T47D (cell line): ENCODE data around the gene KAT6B.

Experiments
- DNase-seq, 2 experiments: peaks; one replicate each; pipeline versions ENCODE4 v3.0.0 to v3.0.0-alpha.2; 2011 to 2012; ENCODE audit warnings: low read depth in 1 of 2, low spot score in 1 of 2
- JUND ChIP-seq: IDR thresholded peaks from 2 replicates; pipeline ENCODE4 v1.6.1; 2012; ENCODE audit warnings: low read depth
- in situ Hi-C: cut with HindIII; loops from 2 replicates; pipeline ENCODE4 v1.10.0; 2016; ENCODE audit warnings: low sequenced_read_pairs, low pct_unique_long_range_greater_than_20kb

The KAT6B gene

DNA sequence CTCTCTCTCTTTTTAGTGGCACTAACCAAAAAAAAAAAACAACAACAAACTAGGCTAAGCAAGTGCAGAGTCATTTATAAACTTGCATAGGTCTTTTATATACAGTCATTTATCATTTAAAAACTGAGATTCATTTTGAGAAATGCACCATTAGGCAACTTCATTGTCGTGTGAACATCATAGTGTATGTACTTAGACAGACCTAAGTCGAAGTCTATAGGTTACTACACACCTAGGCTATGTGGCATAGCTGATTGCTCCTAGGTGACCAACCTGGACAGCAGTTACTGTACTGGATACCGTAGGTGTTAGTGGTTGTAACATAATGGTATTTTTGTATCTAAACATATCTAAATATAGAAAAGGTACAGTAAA lies 175.9 kb downstream of the KAT6B start:
- in situ Hi-C loops = no loop called here
- no peak for DNase-seq
- no peak for TF ChIP-seq JUND

DNA sequence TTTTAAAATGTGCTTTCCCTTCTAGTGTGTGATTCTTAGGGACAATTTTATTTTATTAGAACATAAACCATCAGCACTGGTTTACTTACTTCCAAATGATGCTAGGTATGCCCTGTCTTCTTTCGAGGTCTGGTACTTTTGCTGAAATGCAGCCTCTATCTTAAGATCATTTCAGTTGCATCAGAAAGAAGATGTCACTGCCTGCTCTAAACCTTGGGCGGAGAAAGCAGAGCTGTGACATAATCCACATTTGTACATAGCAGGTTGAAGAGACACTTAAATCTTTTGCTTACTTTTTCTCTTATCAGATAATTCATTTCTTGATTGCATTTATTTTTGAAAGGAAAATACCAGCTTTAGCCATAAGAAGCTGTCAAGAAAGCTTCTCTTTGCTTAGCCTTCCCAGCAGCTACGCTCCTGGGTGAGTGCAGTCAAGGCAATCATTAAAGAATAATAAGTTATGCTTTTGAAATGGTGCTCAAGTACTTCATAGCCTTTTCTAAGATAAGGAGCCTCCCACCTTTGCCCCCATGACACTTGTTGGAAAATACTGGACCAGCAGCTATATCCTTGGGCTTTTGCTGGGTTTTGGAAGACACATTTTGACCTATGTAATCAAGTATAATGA lies 176.7 kb downstream of the KAT6B start:
- DNase-seq = no peak
- no peak for TF ChIP-seq JUND
- in situ Hi-C loops = no loop called here

DNA sequence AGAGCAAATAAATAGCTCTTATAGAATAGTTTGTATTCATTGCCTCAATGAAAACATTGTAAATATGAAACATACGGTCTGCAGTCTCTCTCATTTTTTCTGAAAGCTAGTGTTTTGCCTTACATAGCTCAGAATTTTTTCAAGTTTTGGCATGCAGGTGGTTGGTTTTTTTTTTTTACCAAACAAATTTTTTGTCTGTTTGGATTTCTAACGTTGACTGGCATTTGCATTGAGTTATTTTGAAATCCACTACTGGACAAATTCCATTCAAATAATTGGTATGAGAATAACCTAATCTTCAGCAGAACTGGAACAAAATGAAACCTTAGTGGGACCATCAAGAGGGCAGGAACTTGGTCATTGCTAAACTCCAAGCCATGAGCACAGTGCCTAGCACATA lies 177.5 kb downstream of the KAT6B start:
- DNase-seq = no peak
- in situ Hi-C loops = no loop called here
- no peak for TF ChIP-seq JUND

DNA sequence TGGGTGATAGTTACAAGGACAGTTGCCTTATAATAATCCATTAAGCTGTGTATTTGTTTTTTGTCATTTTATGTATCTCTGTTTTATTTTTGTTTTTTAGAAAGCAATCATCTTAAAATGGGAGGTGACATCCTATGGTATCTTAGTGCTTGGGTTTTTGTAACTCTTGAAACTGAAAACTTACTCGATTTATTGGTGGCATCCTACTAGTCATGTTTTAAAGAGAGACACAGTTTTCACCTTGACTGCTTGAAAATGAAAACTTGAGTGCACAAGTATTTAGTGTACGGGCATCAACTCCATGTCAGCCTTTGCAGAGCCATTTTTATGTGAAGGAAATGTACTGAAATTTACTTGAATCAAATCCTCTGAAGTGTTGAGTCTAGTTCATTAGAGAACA lies 181.2 kb downstream of the KAT6B start:
- no peak for DNase-seq
- TF ChIP-seq JUND = no peak
- in situ Hi-C loops = no loop called here

DNA sequence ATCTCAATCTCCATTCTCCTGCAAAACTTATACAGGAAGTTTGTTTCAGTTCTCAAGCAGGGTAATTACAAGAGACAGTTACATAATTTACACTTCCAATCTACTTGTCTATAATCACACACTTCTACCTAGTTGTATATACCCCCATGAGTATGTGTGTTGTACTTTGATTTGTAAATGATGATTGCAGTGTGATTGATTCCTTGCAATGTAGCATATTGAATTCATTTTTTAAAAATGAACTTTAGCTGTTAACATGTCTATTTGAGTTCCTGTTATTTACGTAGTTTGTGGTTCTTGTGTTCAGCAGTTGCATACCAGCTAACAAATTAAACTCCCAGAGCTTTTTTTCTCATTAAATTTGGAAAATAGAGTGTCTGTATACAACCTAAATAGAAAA lies 182.6 kb downstream of the KAT6B start:
- in situ Hi-C loops = no loop called here
- no peak for TF ChIP-seq JUND
- no peak for DNase-seq

DNA sequence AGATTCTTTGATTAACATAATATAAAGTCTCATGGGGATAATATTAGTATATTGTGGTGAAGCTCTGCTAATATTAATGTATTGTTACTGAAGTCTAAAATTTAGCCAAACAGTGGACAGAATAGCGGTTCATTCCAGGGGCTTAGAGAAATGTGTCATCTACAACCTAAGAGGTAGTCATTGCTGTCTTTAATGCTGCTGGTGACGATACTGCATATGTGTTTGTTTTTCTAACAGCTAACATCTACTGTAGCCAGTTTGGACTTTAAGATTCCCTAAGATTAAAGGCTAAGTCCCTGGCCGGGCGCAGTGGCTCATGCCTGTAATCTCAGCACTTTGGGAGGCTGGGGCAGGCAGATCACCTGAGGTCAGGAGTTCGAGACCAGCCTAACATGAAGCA lies 183.0 kb downstream of the KAT6B start:
- no peak for DNase-seq
- in situ Hi-C loops = no loop called here
- TF ChIP-seq JUND = no peak

DNA sequence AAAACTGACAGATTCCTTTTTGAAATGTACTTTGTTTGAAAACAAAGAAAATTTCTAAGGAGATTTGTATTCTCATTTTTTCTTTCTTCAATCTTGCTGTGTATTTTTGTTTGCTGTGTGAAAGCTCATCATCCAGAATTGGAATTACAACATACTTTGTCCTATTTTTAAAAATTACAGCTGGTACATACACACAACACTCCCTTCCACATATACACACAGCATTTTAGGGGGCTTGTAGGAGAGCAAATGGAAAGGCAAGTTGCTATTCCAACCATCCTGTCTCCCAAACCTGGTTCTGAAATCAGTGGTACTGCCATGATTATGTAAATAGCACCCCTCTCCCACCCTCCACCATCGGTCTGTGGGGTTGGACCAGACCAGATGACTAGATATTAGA lies 184.0 kb downstream of the KAT6B start:
- in situ Hi-C loops = no loop called here

DNA sequence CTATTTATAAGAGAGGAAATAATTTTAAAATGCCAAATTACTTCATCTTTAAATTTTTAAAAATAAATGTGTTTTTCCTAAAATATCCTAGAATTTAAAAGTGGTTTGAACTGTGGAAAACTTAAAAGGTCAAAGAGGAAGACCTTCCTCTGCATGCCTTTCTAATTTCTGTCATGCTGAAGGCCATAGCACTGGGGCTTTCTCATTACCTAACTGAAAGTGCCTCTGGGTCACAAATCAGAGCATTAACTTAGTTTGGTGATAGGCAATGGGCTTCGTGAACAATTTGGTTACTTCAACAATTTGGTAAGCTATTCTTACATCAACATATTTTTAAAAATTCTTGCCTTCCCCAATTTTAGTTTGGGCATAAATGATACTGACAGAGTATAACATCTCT lies 184.8 kb downstream of the KAT6B start:
- in situ Hi-C loops = no loop called here
- DNase-seq = no peak
- no peak for TF ChIP-seq JUND

More for the DNA sequence above, 184.0 kb downstream of the KAT6B start:
- no peak for TF ChIP-seq JUND
- DNase-seq = no peak

DNA sequence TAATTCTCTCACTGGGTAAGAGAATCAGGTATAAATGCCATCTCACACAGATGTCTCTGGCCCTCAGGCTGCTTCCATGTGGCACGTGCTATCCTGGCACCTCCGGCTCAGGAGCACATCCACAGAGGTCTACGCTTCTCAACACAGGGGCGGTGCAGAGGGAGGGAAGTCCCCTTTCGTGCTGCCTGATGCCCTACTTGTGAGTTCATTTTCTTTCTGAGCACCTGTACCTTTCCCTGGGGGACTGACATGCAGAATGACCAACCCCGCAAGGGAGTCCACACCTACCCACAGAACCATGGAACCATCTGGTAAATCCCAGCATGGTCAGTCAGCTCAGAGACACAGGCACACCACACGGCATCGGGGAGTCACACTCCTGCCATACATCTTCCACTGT lies 186.1 kb downstream of the KAT6B start:
- no peak for DNase-seq
- no peak for TF ChIP-seq JUND
- in situ Hi-C loops = no loop called here

DNA sequence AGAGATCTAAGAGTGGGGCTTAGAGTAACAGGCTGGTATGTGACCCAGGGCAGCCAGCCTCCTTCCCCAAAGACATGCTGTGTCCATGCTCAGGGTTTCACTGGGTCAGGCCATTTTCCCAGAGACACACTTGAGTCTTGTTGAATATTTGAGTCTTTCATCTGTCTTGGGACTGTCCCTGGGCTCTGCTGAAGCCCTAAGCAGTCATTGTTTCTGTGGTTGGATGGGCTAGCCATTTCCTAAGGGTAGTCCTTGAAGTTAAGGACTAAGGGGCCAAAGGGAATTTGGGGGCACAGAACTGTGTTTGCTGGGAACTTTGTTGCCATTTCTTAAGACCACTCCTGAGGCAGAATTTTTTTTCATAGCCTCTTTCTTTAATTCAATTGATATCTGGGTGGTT lies 186.6 kb downstream of the KAT6B start:
- DNase-seq = no peak
- TF ChIP-seq JUND = no peak
- in situ Hi-C loops = no loop called here

DNA sequence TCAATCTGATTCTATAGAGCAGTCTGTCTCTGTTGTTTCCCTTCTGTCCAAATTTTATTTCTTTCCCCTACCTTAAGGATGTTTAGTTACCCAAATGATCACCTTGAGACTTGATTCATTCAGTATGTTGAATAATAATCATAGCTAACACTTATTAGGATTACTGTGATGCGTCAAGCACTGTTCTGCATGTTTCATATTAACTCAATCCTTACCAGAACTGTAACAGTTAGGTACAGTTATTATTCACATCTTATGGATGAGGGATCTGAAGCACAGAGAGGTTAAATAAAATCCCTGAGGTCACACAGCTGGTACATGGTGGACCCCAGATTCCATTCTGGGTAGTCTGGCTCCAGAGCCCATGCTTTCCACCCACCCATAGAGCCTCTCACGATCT lies 187.1 kb downstream of the KAT6B start:
- in situ Hi-C loops = no loop called here
- no peak for TF ChIP-seq JUND

DNA sequence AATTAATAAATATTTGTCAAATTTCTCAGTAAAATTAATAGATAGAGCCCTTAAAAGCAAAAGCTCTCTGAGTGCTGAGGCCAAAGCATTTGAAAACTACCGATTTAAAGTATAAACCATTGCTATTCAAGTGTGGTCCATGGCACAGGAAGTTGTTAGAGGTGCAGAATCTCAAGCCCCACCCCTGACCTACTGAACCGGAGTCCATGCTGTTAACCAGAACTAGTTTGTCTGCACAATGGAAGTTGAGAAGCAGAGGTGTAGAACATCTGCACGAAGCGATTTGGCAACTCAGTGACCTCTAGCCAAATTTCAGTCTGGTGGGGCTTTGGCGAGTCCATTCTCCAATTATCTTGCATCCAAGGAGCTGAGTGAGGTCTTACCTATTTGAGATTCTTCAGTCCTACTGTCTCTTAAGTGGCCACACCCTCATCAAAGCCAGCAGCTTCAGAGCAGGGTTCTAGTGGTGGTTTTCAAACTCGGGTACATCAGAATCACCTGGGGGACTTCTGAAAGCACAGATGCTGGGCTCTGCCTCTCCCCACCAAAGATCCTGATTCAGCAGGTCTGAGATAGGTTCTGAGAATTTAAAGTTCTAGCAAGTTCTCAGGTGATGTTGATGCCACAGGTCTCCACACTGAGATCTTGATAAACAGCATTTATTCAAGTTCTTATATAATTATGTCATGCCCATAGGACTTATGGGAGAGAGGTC lies 188.3 kb downstream of the KAT6B start:
- in situ Hi-C loops = no loop called here
- DNase-seq = no peak
- no peak for TF ChIP-seq JUND

More for the DNA sequence above, 187.1 kb downstream of the KAT6B start:
- DNase-seq = no peak

DNA sequence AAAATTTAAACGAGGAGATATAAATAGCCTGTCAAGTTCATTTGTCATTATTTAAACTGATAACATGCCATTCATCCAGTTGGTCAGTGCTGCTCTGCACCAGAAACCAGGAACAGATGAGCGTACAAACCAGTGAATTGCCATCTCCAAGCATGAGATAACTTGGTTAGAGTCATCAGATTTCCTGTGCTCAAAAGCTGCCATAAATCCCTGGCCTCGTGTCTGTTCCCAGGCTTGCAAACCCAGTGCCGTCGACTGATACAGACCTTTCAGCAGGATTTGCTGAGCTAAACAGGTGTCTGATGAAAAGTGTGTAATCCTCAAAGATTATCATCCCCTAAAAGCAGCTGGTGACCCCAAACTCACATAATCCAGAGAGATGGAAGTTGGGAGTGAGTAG lies 189.0 kb downstream of the KAT6B start:
- no peak for DNase-seq
- in situ Hi-C loops = no loop called here
- no peak for TF ChIP-seq JUND

DNA sequence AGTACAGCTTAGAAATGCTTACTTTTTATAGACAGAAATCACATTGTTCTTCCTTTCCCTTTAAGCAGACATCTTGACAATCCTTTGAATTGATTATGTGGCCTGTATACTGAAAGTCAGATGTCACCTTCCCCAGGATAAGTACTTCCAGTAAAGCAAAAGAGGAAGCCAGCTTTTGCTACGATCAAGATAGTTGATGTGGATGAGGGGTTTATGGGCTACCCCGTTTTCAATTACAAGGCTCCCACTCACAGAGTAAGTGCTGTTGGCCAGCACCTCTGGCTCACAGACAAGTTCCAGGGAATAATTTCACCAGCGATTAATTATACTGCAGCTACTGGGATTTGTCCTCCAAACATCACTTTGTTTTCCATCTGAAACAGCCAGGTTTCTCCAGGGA lies 189.9 kb downstream of the KAT6B start:
- no peak for TF ChIP-seq JUND
- in situ Hi-C loops = no loop called here
- no peak for DNase-seq
